Mucosa of descending colon (tissue), 3 donors: ENCODE data around the gene SAFB2. TPM values are rescaled to one million over a fixed set of nuclear protein-coding genes. Genes with fewer than 3 reads are reported as not detected.

ENCODE experiments used
- ATAC-seq: fragments of 200-7000 bp; cut with Tn5 transposase; one replicate; pipeline ENCODE4 v1.9.1; 2020; ENCODE audit warnings: mild to moderate bottlenecking, moderate library complexity
- DNase-seq, 3 donors: peaks; one replicate each; pipeline ENCODE4 v3.0.0-alpha.2; 2020
- H3K36me3 ChIP-seq: fragments of 200-600 bp; one replicate; pipeline ENCODE4 v1.8.0; 2021; ENCODE audit warnings: low read depth, mild to moderate bottlenecking
- H3K4me1 ChIP-seq: fragments of 200-600 bp; one replicate; pipeline ENCODE4 v1.8.0; 2021; ENCODE audit warnings: low read depth, mild to moderate bottlenecking
- H3K4me3 ChIP-seq: fragments of 200-600 bp; one replicate; pipeline ENCODE4 v1.8.0; 2021; ENCODE audit warnings: mild to moderate bottlenecking
- H3K9me3 ChIP-seq: fragments of 200-600 bp; one replicate; pipeline ENCODE4 v1.8.0; 2021; ENCODE audit warnings: mild to moderate bottlenecking
- intact Hi-C, 2 donors: fragments of 100-400 bp; cut with DNase I in 1 of 2; cut with micrococcal nuclease in 1 of 2; formaldehyde crosslinking; loops; one replicate each; pipeline versions ENCODE4 v1.11.0 to v1.11.1; 2022; cut with DNase I, micrococcal nuclease
- total RNA-seq, 3 donors: library from RNA; stranded (reverse); fragmentation: NEBNext Ultra II Directional in 2 of 3; extraction: Animal tissue kit (Norgen Biotek cat#: 25700) in 2 of 3; gene quantifications; one replicate each; pipeline versions ENCODE4 v1.2.1 to v1.2.4, GENCODE V29; 2021 to 2023
- TF ChIP-seq, protein P1 (sequence below): fragments of 200-600 bp; IDR thresholded peaks from one replicate; pipeline ENCODE4 v1.8.0; 2022; ENCODE audit warnings: antibody characterized with exemption, mild to moderate bottlenecking
- donor health status: DM: no; HTN: no; CAD: no; lungs with moderate emphysema.
- donor health status: DM: no; HTN: no; CAD: no.
- donor health status: DM: no; HTN: yes; CAD: no.

The SAFB2 gene
- total RNA-seq, 3 donors from 2014 or later, result 66.7 to 122 (median 102) TPM

GRCh38 chr19:5635427-5635826 lies 12.9 kb upstream of the SAFB2 start:
- no peak overlapping the region for H3K4me3 ChIP-seq
- no peak for ATAC-seq
- TF ChIP-seq, protein P1, sequence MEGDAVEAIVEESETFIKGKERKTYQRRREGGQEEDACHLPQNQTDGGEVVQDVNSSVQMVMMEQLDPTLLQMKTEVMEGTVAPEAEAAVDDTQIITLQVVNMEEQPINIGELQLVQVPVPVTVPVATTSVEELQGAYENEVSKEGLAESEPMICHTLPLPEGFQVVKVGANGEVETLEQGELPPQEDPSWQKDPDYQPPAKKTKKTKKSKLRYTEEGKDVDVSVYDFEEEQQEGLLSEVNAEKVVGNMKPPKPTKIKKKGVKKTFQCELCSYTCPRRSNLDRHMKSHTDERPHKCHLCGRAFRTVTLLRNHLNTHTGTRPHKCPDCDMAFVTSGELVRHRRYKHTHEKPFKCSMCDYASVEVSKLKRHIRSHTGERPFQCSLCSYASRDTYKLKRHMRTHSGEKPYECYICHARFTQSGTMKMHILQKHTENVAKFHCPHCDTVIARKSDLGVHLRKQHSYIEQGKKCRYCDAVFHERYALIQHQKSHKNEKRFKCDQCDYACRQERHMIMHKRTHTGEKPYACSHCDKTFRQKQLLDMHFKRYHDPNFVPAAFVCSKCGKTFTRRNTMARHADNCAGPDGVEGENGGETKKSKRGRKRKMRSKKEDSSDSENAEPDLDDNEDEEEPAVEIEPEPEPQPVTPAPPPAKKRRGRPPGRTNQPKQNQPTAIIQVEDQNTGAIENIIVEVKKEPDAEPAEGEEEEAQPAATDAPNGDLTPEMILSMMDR, result no peak
- peaks cover 11% of the 10 kb centered on the region for H3K4me1 ChIP-seq
- intact Hi-C loops, result no loop called here
- H3K36me3 ChIP-seq, result no peaks in the 10 kb centered on the region
- no peak for DNase-seq
- H3K9me3 ChIP-seq, result no peaks in the 10 kb centered on the region

- TF ChIP-seq, protein P1, result no peak
- H3K9me3 ChIP-seq, result no peaks in the 10 kb centered on the region
- H3K36me3 ChIP-seq, result peaks cover under 1% of the 10 kb centered on the region
- DNase-seq (no peak), ATAC-seq (peak; percentile 34)
- H3K4me3 ChIP-seq, result no peak overlapping the region
- H3K4me1 ChIP-seq, result peaks cover 28% of the 10 kb centered on the region
- intact Hi-C loops, result no loop called here
Observed at GRCh38 chr19:5632657-5633056, 10.1 kb upstream of the SAFB2 start.

GRCh38 chr19:5632241-5632612 lies 9.7 kb upstream of the SAFB2 start:
- H3K4me1 ChIP-seq, result peaks cover 30% of the 10 kb centered on the region
- H3K36me3 ChIP-seq, result peaks cover 5% of the 10 kb centered on the region

DNA sequence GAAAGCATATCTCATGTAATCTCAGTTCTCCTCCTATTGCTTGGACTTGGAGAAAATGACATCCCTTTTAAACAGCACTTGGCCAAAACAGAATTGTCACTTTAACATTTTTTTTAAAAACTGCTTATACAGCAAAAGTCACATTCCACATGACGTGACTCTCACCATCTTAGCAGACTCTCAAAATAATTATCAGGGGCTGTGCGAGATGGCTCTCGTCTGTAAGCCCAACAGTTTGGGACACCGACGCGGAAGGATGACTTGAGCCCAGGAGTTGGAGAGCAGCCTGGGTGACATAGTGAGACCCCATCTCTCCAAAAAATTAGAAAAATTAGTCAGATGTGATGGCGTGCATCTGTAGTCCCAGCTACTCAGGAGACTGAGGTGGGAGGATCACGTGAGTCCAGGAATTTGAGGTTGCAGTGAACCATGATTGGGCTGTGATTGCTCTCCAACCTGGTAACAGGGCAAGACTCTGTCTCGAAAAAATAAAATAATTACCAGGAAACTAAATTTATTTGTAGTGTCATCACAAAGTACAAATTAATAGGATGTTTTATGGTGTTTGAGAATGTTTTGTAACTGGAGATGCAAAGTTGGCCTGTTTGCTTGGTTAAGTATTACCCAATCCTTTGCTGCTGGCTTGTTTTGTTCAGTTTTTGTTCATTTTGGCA lies 9.1 kb upstream of the SAFB2 start:
- peaks cover 30% of the 10 kb centered on the region for H3K4me1 ChIP-seq
- ATAC-seq, result no peak

More at GRCh38 chr19:5632241-5632612, 9.7 kb upstream of the SAFB2 start:
- ATAC-seq (no peak), DNase-seq (no peak)
- H3K4me3 ChIP-seq, result no peak overlapping the region
- TF ChIP-seq, protein P1, result no peak
- intact Hi-C loops, result no loop called here
- H3K9me3 ChIP-seq, result no peaks in the 10 kb centered on the region

GRCh38 chr19:5628919-5629481 lies 6.4 kb upstream of the SAFB2 start:
- ATAC-seq, result no peak
- no peak overlapping the region for H3K4me3 ChIP-seq
- TF ChIP-seq, protein P1, result no peak
- peaks cover 53% of the 10 kb centered on the region for H3K4me1 ChIP-seq
- peaks cover 8% of the 10 kb centered on the region for H3K36me3 ChIP-seq
- no peak for DNase-seq
- H3K9me3 ChIP-seq, result no peaks in the 10 kb centered on the region
- intact Hi-C loops, result no loop called here

More for the DNA sequence above, 9.1 kb upstream of the SAFB2 start:
- no peak for DNase-seq
- no peaks in the 10 kb centered on the region for H3K9me3 ChIP-seq
- H3K4me3 ChIP-seq, result no peak overlapping the region
- H3K36me3 ChIP-seq, result peaks cover 8% of the 10 kb centered on the region
- TF ChIP-seq, protein P1, result no peak
- intact Hi-C loops, result no loop called here
